Left cardiac atrium (tissue), 4 donors: ENCODE measurements around the gene UBTD2. TPM values are rescaled to one million over a fixed set of nuclear protein-coding genes. Genes with fewer than 3 reads are reported as not detected.
"Not testable (repeated sequence)": the region's sequence is repeated elsewhere in the genome, so short reads cannot be mapped to it uniquely, and the experiment has no call there.

Experiments used
- ATAC-seq, 2 donors: fragments of 200-7000 bp; cut with Tn5 transposase; one replicate each; pipeline ENCODE4 v1.9.1; 2020; ENCODE audit warnings: mild to moderate bottlenecking in 2 of 2, moderate library complexity in 2 of 2
- DNase-seq: peaks from one replicate; pipeline ENCODE4 v3.0.0-alpha.2; 2020
- intact Hi-C, 2 donors: fragments of 100-400 bp; cut with DNase I; formaldehyde crosslinking; loops; one replicate each; pipeline versions ENCODE4 v1.14.1 to v1.15.1; 2022 to 2023
- total RNA-seq, 2 donors: library from RNA; stranded (reverse); fragmentation: NEBNext Ultra II Directional; extraction: Animal tissue kit (Norgen Biotek cat#: 25700); gene quantifications; one replicate each; pipeline ENCODE4 v1.2.1, GENCODE V29; 2021
- donor health status: DM: no; HTN: yes; CAD: no.
- donor health status: DM: no; HTN: yes; CAD: no; lungs with severe emphysema.
- donor health status: DM: yes; HTN: yes; CAD: no.
- donor health status: Dilated cardiomyopathy.

Gene UBTD2
- total RNA-seq, 2 donors from 2014 or later, result 9.7 to 10.9 TPM

- intact Hi-C loops, result loop anchor here (5.0 kb wide), 1 partner anchor 188 kb away; no protein-coding TSS in a partner anchor
- ATAC-seq (no peak), DNase-seq (no peak)
Measured at GRCh38 chr5:172294831-172295230, 11.3 kb upstream of the UBTD2 start.

- ATAC-seq (no peak), DNase-seq (no peak)
- intact Hi-C loops, result loop anchor here (5.0 kb wide), 1 partner anchor 187 kb away; no protein-coding TSS in a partner anchor
Measured at GRCh38 chr5:172293745-172294342, 10.3 kb upstream of the UBTD2 start.

GRCh38 chr5:172293054-172293744 lies 9.6 kb upstream of the UBTD2 start:
- ATAC-seq (peak; percentile 96 to 97), DNase-seq (peak; percentile 63)
- intact Hi-C loops, result loop anchor here (5.0 kb wide), 1 partner anchor 186 kb away; no protein-coding TSS in a partner anchor

- not testable (repeated sequence) for ATAC-seq, DNase-seq
- intact Hi-C loops, result loop anchor here (5.0 kb wide), 1 partner anchor 185 kb away; no protein-coding TSS in a partner anchor
Measured at GRCh38 chr5:172291837-172292236, 8.3 kb upstream of the UBTD2 start.

GRCh38 chr5:172288465-172288864 lies 4.9 kb upstream of the UBTD2 start:
- DNase-seq (no peak), ATAC-seq (no peak)
- intact Hi-C loops, result no loop called here

- ATAC-seq, intact Hi-C loops, DNase-seq: not testable (repeated sequence)
Measured at GRCh38 chr5:172287140-172287539, 3.6 kb upstream of the UBTD2 start.

GRCh38 chr5:172285226-172286143 lies 1.9 kb upstream of the UBTD2 start:
- no peak for ATAC-seq
- intact Hi-C loops, result no loop called here
- DNase-seq, result no peak

GRCh38 chr5:172284611-172284980 lies 1.0 kb upstream of the UBTD2 start:
- intact Hi-C loops, result loop anchor here in 1 of 2 donors (5.0 kb wide), 1 partner anchor 97 kb away; the partner anchor contains the start of gene STK10
- ATAC-seq, result peak in 1 of 2 donors; percentile 9
- DNase-seq, result no peak

GRCh38 chr5:172283862-172284610 lies 472 bp upstream of the UBTD2 start:
- ATAC-seq, result peak; percentile 94
- peak; percentile 88 for DNase-seq
- intact Hi-C loops, result loop anchor here in 1 of 2 donors (5.0 kb wide), 1 partner anchor 97 kb away; the partner anchor contains the start of gene STK10

GRCh38 chr5:172282272-172283019 lies 1.1 kb downstream of the UBTD2 start:
- intact Hi-C loops, result loop anchor here in 1 of 2 donors (5.0 kb wide), 1 partner anchor 95 kb away; the partner anchor contains the start of gene STK10
- DNase-seq (no peak), ATAC-seq (no peak)

- no peak for ATAC-seq
- intact Hi-C loops, result loop anchor here in 1 of 2 donors (5.0 kb wide), 1 partner anchor 94 kb away; the partner anchor contains the start of gene STK10
- DNase-seq, result no peak
Measured at GRCh38 chr5:172281346-172281745, 2.2 kb downstream of the UBTD2 start.

GRCh38 chr5:172280929-172281328 lies 2.6 kb downstream of the UBTD2 start:
- intact Hi-C loops, result loop anchor here in 1 of 2 donors (5.0 kb wide), 1 partner anchor 94 kb away; the partner anchor contains the start of gene STK10
- no peak for ATAC-seq

GRCh38 chr5:172280317-172280716 lies 3.2 kb downstream of the UBTD2 start:
- DNase-seq, result no peak
- intact Hi-C loops, result loop anchor here in 1 of 2 donors (5.0 kb wide), 1 partner anchor 93 kb away; the partner anchor contains the start of gene STK10

More at GRCh38 chr5:172280929-172281328, 2.6 kb downstream of the UBTD2 start:
- no peak for DNase-seq

GRCh38 chr5:172278356-172278755 lies 5.2 kb downstream of the UBTD2 start:
- intact Hi-C loops, result no loop called here
- ATAC-seq, result no peak
- DNase-seq, result no peak

More at GRCh38 chr5:172280317-172280716, 3.2 kb downstream of the UBTD2 start:
- ATAC-seq, result no peak

GRCh38 chr5:172276214-172276613 lies 7.3 kb downstream of the UBTD2 start:
- DNase-seq (no peak), ATAC-seq (no peak)
- intact Hi-C loops, result no loop called here

- intact Hi-C loops, result no loop called here
- ATAC-seq (peak in 1 of 2 donors; percentile 90), DNase-seq (no peak)
Measured at GRCh38 chr5:172274951-172275753, 8.4 kb downstream of the UBTD2 start.

- ATAC-seq, result no peak
Measured at GRCh38 chr5:172267943-172268342, 15.6 kb downstream of the UBTD2 start.

More at GRCh38 chr5:172267943-172268342, 15.6 kb downstream of the UBTD2 start:
- no peak for DNase-seq
- intact Hi-C loops, result no loop called here
